ENCODE measurements around the gene BMP8A. TPM values are rescaled to one million over a fixed set of nuclear protein-coding genes. Genes with fewer than 3 reads are reported as not detected.

The BMP8A gene
- total RNA-seq, 1 donor from 2014 or later = not detected

DNA sequence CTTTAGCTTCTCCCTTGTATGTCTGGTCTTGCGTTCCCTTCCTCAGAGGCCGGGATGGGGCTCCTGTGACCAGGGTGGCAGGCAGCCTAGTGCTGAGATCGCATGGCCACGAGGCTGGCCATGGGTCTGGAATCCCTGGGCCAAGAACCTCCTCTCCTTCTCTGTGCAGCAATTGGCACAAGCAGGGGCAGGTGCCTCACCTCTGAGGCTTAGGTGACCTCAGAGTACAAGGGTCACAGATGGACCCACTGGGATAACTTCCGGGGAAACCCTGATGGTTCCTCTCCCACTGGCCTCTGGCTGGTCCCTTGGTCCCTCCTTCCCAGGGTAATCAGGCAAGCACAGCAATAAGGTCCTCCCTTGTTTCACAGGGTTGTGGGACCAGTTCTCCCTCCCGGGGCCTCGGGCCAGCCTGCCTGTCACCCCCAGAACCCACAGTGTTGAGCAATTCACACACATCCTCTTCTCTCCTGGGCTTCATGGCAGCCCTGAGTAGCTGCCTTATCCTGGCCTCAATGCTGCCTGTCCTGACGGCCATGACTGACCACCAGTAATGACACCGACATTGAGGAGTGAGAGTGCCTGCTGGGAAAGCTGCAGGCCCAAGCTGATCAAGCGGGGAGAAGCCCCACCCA is 38.6 kb downstream of the BMP8A start:
- no peaks in the 10 kb centered on the region for H3K79me2 ChIP-seq (ENCODE audit: low read depth)
- no peaks in the 10 kb centered on the region for H3K9me3 ChIP-seq (ENCODE audit: low read depth)
- no peak overlapping the region for H3K27ac ChIP-seq
- H3F3A ChIP-seq (ENCODE audit: low read depth) = no peaks in the 10 kb centered on the region
- no peak for TF ChIP-seq CTCF (IDR thresholded peaks at IDR 0.05)
- no peak for TF ChIP-seq EZH2 (IDR thresholded peaks at IDR 0.05)
- no peak for TF ChIP-seq EZH2phosphoT487 (IDR thresholded peaks at IDR 0.05)
- no peak overlapping the region for H3K27ac Mint-ChIP-seq
- H3K4me3 Mint-ChIP-seq = no peak overlapping the region
- H3K4me1 Mint-ChIP-seq = no peaks in the 10 kb centered on the region
- H3K27me3 ChIP-seq = no peaks in the 10 kb centered on the region
- H3K9me3 Mint-ChIP-seq = no peaks in the 10 kb centered on the region
- H3K36me3 Mint-ChIP-seq = peaks cover 11% of the 10 kb centered on the region
- no peaks in the 10 kb centered on the region for H3K36me3 ChIP-seq
- no peak overlapping the region for H3K4me3 ChIP-seq
- no peaks in the 10 kb centered on the region for H3K4me1 ChIP-seq
- peaks cover 7% of the 10 kb centered on the region for H3K27me3 Mint-ChIP-seq (ENCODE audit: insufficient read depth, low read depth)
- H3K9ac ChIP-seq = no peak overlapping the region
- no peak overlapping the region for H3K4me2 ChIP-seq
- no peak overlapping the region for H2AFZ ChIP-seq (replicated peaks)
- H4K20me1 ChIP-seq (ENCODE audit: low read depth) = no peaks in the 10 kb centered on the region
- no peak for DNase-seq (ENCODE audit: low spot score)

GRCh38 chr1:39531526-39531925 is 40.1 kb downstream of the BMP8A start:
- Mint-ChIP-seq H3K4me3 (no peak overlapping the region), H3K9me3 (no peaks in the 10 kb centered on the region), H3K27me3 (ENCODE audit: insufficient read depth, low read depth) (peaks cover 7% of the 10 kb centered on the region), H3K4me1 (no peaks in the 10 kb centered on the region), H3K36me3 (peaks cover 11% of the 10 kb centered on the region), H3K27ac (no peak overlapping the region)
- no peak for DNase-seq (ENCODE audit: low spot score)
- Histone ChIP-seq H3K27me3 (no peaks in the 10 kb centered on the region), H3K79me2 (ENCODE audit: low read depth) (no peaks in the 10 kb centered on the region), H3K36me3 (no peaks in the 10 kb centered on the region), H3K9ac (no peak overlapping the region), H2AFZ (replicated peaks) (no peak overlapping the region), H3K4me2 (no peak overlapping the region), H4K20me1 (ENCODE audit: low read depth) (no peaks in the 10 kb centered on the region), H3K4me3 (no peak overlapping the region), H3F3A (ENCODE audit: low read depth) (no peaks in the 10 kb centered on the region), H3K9me3 (ENCODE audit: low read depth) (no peaks in the 10 kb centered on the region), H3K27ac (no peak overlapping the region), H3K4me1 (no peaks in the 10 kb centered on the region)
- TF ChIP-seq EZH2phosphoT487 (IDR thresholded peaks at IDR 0.05) (no peak), EZH2 (IDR thresholded peaks at IDR 0.05) (no peak), CTCF (IDR thresholded peaks at IDR 0.05) (no peak)

GRCh38 chr1:39533442-39533841 is 42.0 kb downstream of the BMP8A start:
- peaks cover 11% of the 10 kb centered on the region for H3K36me3 Mint-ChIP-seq
- no peaks in the 10 kb centered on the region for H3K9me3 Mint-ChIP-seq
- TF ChIP-seq CTCF (IDR thresholded peaks at IDR 0.05) (no peak), EZH2phosphoT487 (IDR thresholded peaks at IDR 0.05) (no peak), EZH2 (IDR thresholded peaks at IDR 0.05) (no peak)
- H3K27me3 ChIP-seq = no peaks in the 10 kb centered on the region
- H3K4me1 ChIP-seq = no peaks in the 10 kb centered on the region
- no peak overlapping the region for H3K4me3 Mint-ChIP-seq
- H3K4me2 ChIP-seq = no peak overlapping the region
- no peaks in the 10 kb centered on the region for H3K79me2 ChIP-seq (ENCODE audit: low read depth)
- H3K9me3 ChIP-seq (ENCODE audit: low read depth) = no peaks in the 10 kb centered on the region
- no peaks in the 10 kb centered on the region for H4K20me1 ChIP-seq (ENCODE audit: low read depth)
- H3K4me1 Mint-ChIP-seq = no peaks in the 10 kb centered on the region
- DNase-seq (ENCODE audit: low spot score) = no peak
- H3K27me3 Mint-ChIP-seq (ENCODE audit: insufficient read depth, low read depth) = peaks cover 4% of the 10 kb centered on the region
- no peak overlapping the region for H3K27ac ChIP-seq
- no peak overlapping the region for H2AFZ ChIP-seq (replicated peaks)
- H3K4me3 ChIP-seq = no peak overlapping the region
- no peak overlapping the region for H3K27ac Mint-ChIP-seq
- no peaks in the 10 kb centered on the region for H3F3A ChIP-seq (ENCODE audit: low read depth)
- no peaks in the 10 kb centered on the region for H3K36me3 ChIP-seq
- no peak overlapping the region for H3K9ac ChIP-seq
